ENCODE results near the gene QPCT.
A peak's percentile ranks its signal among the peaks of the same experiment; 100 is the strongest.
"Not testable (repeated sequence)": the region's sequence is repeated elsewhere in the genome, so short reads cannot be mapped to it uniquely, and the experiment has no call there.

Gene QPCT

DNA sequence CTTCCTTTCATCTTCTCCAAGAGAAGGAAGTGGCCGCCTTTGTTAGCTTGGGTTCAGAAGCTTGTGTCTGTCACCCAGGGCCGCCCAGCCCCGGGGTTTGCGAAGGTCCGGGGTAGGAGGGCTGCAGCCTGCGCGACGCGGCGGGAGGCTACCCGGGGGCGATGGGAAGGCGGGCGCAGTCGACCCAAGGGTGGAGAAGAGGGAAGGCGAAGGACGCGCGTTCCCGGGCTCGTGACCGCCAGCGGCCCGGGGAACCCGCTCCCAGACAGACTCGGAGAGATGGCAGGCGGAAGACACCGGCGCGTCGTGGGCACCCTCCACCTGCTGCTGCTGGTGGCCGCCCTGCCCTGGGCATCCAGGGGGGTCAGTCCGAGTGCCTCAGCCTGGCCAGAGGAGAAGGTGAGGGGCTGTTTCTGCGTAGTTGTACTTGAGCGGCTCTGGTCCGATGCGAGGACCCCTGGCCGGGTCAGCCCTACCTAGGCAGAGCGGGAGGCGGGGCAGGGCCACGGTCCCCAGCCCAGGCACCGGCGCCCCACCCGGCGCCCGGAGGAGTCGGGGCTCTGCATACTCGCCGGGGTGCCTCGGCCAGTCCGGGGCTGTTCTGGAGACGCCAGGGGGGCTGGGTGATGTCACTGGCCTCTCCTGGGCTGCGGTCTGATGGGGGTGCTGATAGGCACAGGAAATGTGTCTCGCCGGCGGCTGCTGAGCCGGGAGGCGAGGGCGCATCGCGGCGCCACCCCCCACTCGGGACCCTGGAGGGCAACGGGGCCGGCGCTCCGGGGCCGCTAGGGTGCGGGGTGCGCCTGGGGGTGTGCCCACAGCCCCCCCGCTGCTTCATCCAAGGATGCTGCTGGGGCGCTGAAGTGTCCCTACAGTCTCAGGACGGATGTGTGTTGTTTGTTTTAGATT, at the start of gene QPCT:
QPCT (plus strand) TSS at position 178 of the 909 bp plus-strand sequence; CDS start at position 280, 102 bp downstream.
- DNase-seq (ENCODE audit: low read depth): peak; percentile 14
- TF ChIP-seq, protein P1, sequence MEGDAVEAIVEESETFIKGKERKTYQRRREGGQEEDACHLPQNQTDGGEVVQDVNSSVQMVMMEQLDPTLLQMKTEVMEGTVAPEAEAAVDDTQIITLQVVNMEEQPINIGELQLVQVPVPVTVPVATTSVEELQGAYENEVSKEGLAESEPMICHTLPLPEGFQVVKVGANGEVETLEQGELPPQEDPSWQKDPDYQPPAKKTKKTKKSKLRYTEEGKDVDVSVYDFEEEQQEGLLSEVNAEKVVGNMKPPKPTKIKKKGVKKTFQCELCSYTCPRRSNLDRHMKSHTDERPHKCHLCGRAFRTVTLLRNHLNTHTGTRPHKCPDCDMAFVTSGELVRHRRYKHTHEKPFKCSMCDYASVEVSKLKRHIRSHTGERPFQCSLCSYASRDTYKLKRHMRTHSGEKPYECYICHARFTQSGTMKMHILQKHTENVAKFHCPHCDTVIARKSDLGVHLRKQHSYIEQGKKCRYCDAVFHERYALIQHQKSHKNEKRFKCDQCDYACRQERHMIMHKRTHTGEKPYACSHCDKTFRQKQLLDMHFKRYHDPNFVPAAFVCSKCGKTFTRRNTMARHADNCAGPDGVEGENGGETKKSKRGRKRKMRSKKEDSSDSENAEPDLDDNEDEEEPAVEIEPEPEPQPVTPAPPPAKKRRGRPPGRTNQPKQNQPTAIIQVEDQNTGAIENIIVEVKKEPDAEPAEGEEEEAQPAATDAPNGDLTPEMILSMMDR (IDR thresholded peaks at IDR 0.05; ENCODE audit: low read length, missing control alignments): no peak
- H3K4me3 ChIP-seq (replicated peaks; ENCODE audit: low read depth, low read length): peak within 1 kb of the TSS; percentile 53

DNA sequence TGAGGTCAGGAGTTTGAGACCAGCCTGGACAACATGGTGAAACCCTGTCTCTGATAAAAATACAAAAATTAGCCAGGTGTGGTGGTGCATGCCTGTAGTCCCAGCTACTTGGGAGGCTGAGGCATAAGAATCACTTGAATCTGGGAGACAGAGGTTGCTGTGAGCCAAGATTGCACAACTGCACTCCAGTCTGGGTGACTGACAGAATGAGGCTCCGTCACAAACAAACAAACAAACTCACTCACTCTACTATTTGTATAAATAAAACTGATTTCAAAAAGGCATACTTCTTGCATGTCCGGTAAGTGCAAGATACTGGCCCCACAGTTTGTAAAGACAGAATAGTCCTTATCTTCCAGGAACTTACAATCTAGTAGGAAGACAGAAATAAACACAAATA, 49.6 kb upstream of the QPCT start:
- not testable (repeated sequence) for DNase-seq (ENCODE audit: low read depth)

DNA sequence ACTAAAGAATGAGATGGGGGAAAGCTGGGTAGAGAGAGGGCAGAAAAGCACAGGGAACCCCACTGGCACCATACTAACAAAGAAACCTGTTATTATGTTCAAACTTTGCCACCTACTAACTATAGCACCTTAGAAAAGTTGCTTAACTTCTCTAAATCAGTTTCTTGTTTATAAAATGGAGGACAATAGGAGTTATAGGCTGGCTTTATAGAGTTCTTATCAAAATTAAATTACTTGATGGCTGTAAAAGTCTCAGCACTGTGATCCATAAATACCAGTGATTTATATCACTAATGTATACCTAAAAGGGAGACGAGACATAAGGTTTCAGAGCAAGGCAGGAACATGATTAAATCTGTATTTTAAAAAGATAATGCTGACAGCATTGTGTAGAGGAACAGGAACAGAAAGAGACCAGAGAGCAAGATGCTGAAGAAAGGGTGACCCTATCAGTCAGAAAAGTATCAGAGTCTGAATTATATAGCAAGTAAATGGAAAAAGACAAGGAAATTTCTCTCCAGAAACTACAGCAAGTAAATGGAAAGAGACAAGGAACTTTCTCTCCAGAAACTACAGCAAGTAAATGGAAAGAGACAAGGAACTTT, 48.9 kb upstream of the QPCT start:
- TF ChIP-seq, protein P1 (IDR thresholded peaks at IDR 0.05; ENCODE audit: low read length, missing control alignments): no peak
- no peak overlapping the region for H3K4me3 ChIP-seq (replicated peaks; ENCODE audit: low read depth, low read length)
- DNase-seq (ENCODE audit: low read depth): no peak

More for the DNA sequence above, 49.6 kb upstream of the QPCT start:
- H3K4me3 ChIP-seq (replicated peaks; ENCODE audit: low read depth, low read length): not testable (repeated sequence)

DNA sequence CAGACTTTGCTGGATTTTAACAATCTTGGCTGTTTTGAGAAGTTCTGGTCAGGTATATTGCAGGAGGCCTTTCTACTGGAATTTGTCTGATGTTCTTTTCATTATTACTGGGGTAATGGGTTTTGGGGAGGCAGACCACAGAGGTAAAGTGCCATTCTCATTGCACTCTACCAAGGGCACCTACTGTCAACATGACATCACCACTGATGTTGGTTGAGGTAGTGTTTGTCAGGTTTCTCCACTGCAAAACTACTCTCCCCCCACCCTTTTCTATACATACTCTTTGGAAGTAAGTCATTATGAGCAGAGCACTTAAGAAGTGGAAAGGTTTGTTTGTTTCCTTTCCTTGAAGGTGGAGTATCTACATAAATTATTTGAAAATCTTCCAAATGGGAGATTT, 46.8 kb upstream of the QPCT start:
- no peak for DNase-seq (ENCODE audit: low read depth)
- TF ChIP-seq, protein P1 (IDR thresholded peaks at IDR 0.05; ENCODE audit: low read length, missing control alignments): no peak
- H3K4me3 ChIP-seq (replicated peaks; ENCODE audit: low read depth, low read length): no peak overlapping the region

DNA sequence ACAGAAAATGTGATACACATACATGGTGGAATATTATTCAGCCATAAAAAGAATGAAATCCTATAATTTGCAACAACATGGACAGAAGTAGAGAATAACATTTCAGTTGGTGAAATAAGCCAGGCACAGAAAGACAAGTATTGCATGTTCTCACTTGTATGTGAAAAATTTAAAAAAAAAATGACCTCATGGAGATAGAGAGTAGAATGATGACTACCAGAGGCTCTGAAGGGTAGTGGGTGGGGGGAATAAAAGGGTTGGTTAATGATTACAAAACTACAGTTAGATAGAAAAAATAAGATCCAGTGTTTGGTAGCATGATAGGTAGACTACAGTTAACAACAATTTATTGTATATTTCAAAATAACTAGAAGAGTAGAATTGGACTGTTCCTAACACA, 44.3 kb upstream of the QPCT start:
- TF ChIP-seq, protein P1 (IDR thresholded peaks at IDR 0.05; ENCODE audit: low read length, missing control alignments): no peak
- no peak overlapping the region for H3K4me3 ChIP-seq (replicated peaks; ENCODE audit: low read depth, low read length)
- peak; percentile 6 for DNase-seq (ENCODE audit: low read depth)

DNA sequence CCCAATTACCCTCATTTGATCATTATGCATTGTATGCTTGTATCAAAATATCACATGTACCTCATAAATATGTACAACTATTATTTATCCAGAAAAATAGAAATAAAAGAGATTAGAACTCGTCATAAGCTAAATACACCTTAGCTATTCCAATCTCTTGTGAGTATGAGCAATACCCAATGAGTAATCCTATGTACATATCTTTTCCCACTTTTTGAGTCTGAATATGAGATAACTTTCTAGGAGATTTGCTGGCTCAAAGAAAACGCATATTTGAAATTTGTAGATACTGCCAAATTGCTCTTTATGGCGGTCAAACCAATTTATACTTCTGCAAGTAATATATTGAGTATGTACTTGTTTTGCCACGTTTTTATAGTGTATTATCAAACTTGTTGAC, 43.9 kb upstream of the QPCT start:
- DNase-seq (ENCODE audit: low read depth): no peak

DNA sequence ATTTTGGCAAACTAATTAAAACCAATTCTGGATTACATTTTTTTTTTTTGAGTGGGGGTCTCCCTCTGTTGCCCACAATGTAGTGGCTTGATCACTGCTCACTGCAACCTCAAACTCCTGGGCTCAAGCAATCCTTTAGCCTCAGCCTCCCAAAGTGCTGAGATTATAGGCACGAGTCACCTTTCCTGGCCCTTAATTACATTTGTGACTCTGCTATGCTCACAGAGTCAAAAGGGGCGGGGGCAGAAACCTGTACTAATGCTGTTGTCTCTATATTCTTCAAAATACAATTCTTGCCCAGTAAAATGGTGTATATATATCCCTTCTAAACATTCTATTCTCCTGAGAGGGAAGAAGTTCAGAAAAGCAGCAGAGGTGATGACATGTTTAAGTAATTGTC, 43.0 kb upstream of the QPCT start:
- TF ChIP-seq, protein P1 (IDR thresholded peaks at IDR 0.05; ENCODE audit: low read length, missing control alignments): no peak
- no peak for DNase-seq (ENCODE audit: low read depth)
- no peak overlapping the region for H3K4me3 ChIP-seq (replicated peaks; ENCODE audit: low read depth, low read length)

More for the DNA sequence above, 43.9 kb upstream of the QPCT start:
- no peak overlapping the region for H3K4me3 ChIP-seq (replicated peaks; ENCODE audit: low read depth, low read length)
- TF ChIP-seq, protein P1 (IDR thresholded peaks at IDR 0.05; ENCODE audit: low read length, missing control alignments): no peak
